ENCODE results near the gene OTOA.

OTOA gene

GRCh38 chr16:21650521-21650920 is 13.2 kb upstream of the OTOA start:
- no peak overlapping the region for H3K27ac ChIP-seq
- TF ChIP-seq, protein P1, sequence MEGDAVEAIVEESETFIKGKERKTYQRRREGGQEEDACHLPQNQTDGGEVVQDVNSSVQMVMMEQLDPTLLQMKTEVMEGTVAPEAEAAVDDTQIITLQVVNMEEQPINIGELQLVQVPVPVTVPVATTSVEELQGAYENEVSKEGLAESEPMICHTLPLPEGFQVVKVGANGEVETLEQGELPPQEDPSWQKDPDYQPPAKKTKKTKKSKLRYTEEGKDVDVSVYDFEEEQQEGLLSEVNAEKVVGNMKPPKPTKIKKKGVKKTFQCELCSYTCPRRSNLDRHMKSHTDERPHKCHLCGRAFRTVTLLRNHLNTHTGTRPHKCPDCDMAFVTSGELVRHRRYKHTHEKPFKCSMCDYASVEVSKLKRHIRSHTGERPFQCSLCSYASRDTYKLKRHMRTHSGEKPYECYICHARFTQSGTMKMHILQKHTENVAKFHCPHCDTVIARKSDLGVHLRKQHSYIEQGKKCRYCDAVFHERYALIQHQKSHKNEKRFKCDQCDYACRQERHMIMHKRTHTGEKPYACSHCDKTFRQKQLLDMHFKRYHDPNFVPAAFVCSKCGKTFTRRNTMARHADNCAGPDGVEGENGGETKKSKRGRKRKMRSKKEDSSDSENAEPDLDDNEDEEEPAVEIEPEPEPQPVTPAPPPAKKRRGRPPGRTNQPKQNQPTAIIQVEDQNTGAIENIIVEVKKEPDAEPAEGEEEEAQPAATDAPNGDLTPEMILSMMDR (conservative IDR thresholded peaks at IDR 0.05; ENCODE audit: low read depth) = no peak
- no peak for DNase-seq (ENCODE audit: low spot score)
- POLR2A ChIA-PET (ENCODE audit: low non-redundant PET) = interaction anchor here (0.6 kb wide), 1 partner anchor 560 kb away, joined by 7 read pairs; no protein-coding TSS in a partner anchor
- CTCF ChIA-PET = no interaction called here

GRCh38 chr16:21651515-21651914 is 12.3 kb upstream of the OTOA start:
- DNase-seq (ENCODE audit: low spot score) = no peak
- no peak overlapping the region for H3K27ac ChIP-seq
- TF ChIP-seq, protein P1 (conservative IDR thresholded peaks at IDR 0.05; ENCODE audit: low read depth) = no peak
- ChIA-PET CTCF (interaction anchor here (0.8 kb wide), 1 partner anchor 537 kb away, joined by 3 read pairs; no protein-coding TSS in a partner anchor), POLR2A (ENCODE audit: low non-redundant PET) (no interaction called here)

DNA sequence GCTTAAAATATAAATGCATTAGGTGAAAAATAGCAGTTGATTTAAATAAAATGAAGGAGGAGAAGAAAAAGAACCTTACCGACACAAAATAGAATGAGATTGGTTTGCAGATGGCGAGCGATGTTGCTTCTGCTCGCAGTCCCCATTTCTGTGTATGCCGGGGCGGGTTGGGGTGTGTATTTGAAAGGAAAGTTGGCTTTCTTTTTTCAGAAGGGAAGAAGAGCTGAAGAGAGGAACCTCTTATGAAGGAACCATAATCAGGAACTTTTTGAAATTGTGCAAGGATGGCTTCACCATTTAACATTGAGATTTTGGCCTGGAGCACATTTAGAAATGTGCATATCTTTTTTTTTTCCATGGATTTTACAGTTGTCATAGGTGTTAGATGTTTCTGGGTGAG is 11.3 kb upstream of the OTOA start, which contains the start of gene IGSF6:
Gene IGSF6 (minus strand): TSS at position 156 of the 400 bp plus-strand sequence. CDS start 10 bp downstream, at position 146.
- no peak for DNase-seq (ENCODE audit: low spot score)
- TF ChIP-seq, protein P1 (conservative IDR thresholded peaks at IDR 0.05; ENCODE audit: low read depth) = no peak
- POLR2A ChIA-PET (ENCODE audit: low non-redundant PET) = no interaction called here
- CTCF ChIA-PET = no interaction called here
- H3K27ac ChIP-seq = no peak within 1 kb of the TSS

GRCh38 chr16:21653571-21653970 is 10.2 kb upstream of the OTOA start:
- ChIA-PET POLR2A (ENCODE audit: low non-redundant PET) (no interaction called here), CTCF (no interaction called here)
- DNase-seq (ENCODE audit: low spot score) = no peak
- TF ChIP-seq, protein P1 (conservative IDR thresholded peaks at IDR 0.05; ENCODE audit: low read depth) = no peak
- no peak overlapping the region for H3K27ac ChIP-seq

DNA sequence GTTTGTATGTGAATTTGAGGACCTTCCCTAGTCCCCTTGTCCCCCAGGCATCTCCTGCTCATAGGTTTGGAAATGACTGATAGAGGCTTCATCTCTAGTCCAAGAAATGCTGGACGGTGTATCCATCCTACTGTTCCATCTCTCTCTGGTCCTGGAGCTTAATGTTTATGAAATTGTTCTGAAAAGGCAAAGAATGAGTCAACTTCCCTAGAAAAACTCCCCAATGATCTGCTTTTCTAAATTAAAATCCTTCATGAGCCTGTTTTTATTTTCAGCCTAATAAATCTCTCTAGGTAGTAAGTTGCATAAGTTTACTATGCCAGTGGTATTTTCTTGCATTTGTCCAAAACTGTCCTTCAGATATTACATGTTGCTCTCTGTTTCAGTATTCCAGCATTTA is 9.3 kb upstream of the OTOA start:
- TF ChIP-seq, protein P1 (conservative IDR thresholded peaks at IDR 0.05; ENCODE audit: low read depth) = no peak
- DNase-seq (ENCODE audit: low spot score) = no peak
- ChIA-PET CTCF (interaction anchor here (0.6 to 0.7 kb wide), 2 partner anchors 128 to 1065 kb away, joined by 3 read pairs; no protein-coding TSS in a partner anchor), POLR2A (ENCODE audit: low non-redundant PET) (no interaction called here)
- no peak overlapping the region for H3K27ac ChIP-seq

- ChIA-PET POLR2A (ENCODE audit: low non-redundant PET) (no interaction called here), CTCF (interaction anchor here (0.6 kb wide), 1 partner anchor 1065 kb away, joined by 3 read pairs; no protein-coding TSS in a partner anchor)
- H3K27ac ChIP-seq = no peak overlapping the region
- no peak for DNase-seq (ENCODE audit: low spot score)
- TF ChIP-seq, protein P1 (conservative IDR thresholded peaks at IDR 0.05; ENCODE audit: low read depth) = no peak
These were observed 8.9 kb upstream of the OTOA start for GRCh38 chr16:21654881-21655280.
